NCI-H1436 treated with DMSO at 0.1 percent for 48 hours (cell line): ENCODE measurements around the gene LAMB4.

Source experiments
- DNase-seq: peaks from one replicate; lab custom pipeline; 2025; lab: John Stamatoyannopoulos, UW

LAMB4 gene

GRCh38 chr7:108140671-108141070 is 10.5 kb upstream of the LAMB4 start:
- DNase-seq = no peak

GRCh38 chr7:108138911-108139310 is 8.8 kb upstream of the LAMB4 start:
- DNase-seq = no peak

- DNase-seq = no peak
Observed at GRCh38 chr7:108137993-108138392, 7.8 kb upstream of the LAMB4 start.

- no peak for DNase-seq
Observed at GRCh38 chr7:108137040-108137439, 6.9 kb upstream of the LAMB4 start.

GRCh38 chr7:108136191-108136688 is 6.1 kb upstream of the LAMB4 start:
- no peak for DNase-seq

GRCh38 chr7:108135446-108136190 is 5.5 kb upstream of the LAMB4 start:
- DNase-seq = no peak

- no peak for DNase-seq
Observed at GRCh38 chr7:108134486-108134885, 4.3 kb upstream of the LAMB4 start.

- no peak for DNase-seq
Observed at GRCh38 chr7:108132551-108133265, 2.5 kb upstream of the LAMB4 start.

- DNase-seq = no peak
Observed at GRCh38 chr7:108129018-108129965, 869 bp downstream of the LAMB4 start.

- DNase-seq = no peak
Observed at GRCh38 chr7:108128514-108128913, 1.6 kb downstream of the LAMB4 start.

GRCh38 chr7:108127461-108127860 is 2.7 kb downstream of the LAMB4 start:
- DNase-seq = no peak

- DNase-seq = no peak
Observed at GRCh38 chr7:108124820-108125219, 5.3 kb downstream of the LAMB4 start.

- DNase-seq = no peak
Observed at GRCh38 chr7:108122181-108122580, 8.0 kb downstream of the LAMB4 start.

- no peak for DNase-seq
Observed at GRCh38 chr7:108120933-108121332, 9.2 kb downstream of the LAMB4 start.

GRCh38 chr7:108120196-108120595 is 10.0 kb downstream of the LAMB4 start:
- DNase-seq = no peak

- DNase-seq = no peak
Observed at GRCh38 chr7:108118959-108119358, 11.2 kb downstream of the LAMB4 start.

GRCh38 chr7:108114117-108114841 is 15.9 kb downstream of the LAMB4 start:
- DNase-seq = no peak

GRCh38 chr7:108112683-108113082 is 17.5 kb downstream of the LAMB4 start:
- DNase-seq = no peak

GRCh38 chr7:108109221-108109908 is 20.8 kb downstream of the LAMB4 start:
- no peak for DNase-seq

GRCh38 chr7:108108131-108108530 is 22.0 kb downstream of the LAMB4 start:
- no peak for DNase-seq

- DNase-seq = no peak
Observed at GRCh38 chr7:108104324-108104723, 25.8 kb downstream of the LAMB4 start.
